Ovary (tissue), 3 donors: ENCODE results near the gene ZSCAN22.

Experiments
- EP300 ChIP-seq: sonication (generic); formaldehyde crosslinking; IDR thresholded peaks from one replicate; pipeline ENCODE4 v1.6.1; 2017; ENCODE audit warnings: antibody characterized with exemption
- POLR2A ChIP-seq: fragments of 450-650 bp; IDR thresholded peaks from one replicate; pipeline ENCODE4 v1.6.1; 2017; ENCODE audit warnings: antibody characterized with exemption, mild to moderate bottlenecking, moderate library complexity
- TF ChIP-seq, protein P1 (sequence below), 3 donors: fragments of 450-650 bp in 2 of 3; fragments of 200-600 bp in 1 of 3; IDR thresholded peaks; one replicate each; pipeline versions ENCODE4 v1.5.1 to v1.8.0; 2016 to 2022; ENCODE audit warnings: antibody characterized with exemption in 3 of 3, mild to moderate bottlenecking in 1 of 3
- donor health status: DM: no; HTN: no; CAD: no.

DNA sequence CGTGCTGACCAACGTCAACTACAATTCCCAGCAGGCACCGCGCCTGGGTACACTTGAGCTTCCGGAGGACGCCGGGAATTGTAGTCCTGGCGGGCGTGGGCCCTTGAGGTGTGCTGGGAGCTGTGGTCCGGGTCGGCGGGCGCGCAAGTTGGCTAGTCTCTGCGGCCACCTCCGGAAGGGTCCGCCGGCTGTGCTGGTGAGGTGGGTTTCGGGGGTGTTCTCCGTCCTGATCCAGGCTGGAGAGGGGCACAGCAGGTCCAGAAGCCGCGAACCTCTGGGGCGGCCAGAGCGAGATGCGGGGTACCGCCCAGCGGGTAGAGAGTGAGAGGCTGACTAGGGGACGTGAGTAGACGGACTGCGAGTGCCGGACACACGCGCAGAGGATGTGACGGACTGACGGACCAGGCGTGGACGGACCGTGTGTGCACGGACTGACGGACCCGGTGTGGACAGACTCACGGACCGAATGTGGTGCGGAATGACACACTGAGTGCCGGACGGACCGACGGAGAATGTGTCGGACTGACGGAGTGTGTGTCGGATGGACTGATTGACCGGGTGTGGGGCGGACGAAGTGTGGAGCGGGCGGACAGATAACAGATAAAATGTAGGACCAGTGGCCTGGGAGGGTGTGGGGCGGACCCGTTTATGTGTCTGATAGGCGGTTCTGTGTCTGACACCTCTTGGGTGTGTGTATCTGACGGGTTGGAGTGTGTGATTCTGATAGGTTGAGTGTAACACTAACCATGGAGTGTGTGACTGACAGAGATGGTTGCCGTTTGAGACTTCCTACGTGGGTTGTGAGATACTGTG, at the start of gene ZSCAN22:
- no peak for TF ChIP-seq EP300
- peak; percentile 56 for TF ChIP-seq POLR2A
- TF ChIP-seq, protein P1, sequence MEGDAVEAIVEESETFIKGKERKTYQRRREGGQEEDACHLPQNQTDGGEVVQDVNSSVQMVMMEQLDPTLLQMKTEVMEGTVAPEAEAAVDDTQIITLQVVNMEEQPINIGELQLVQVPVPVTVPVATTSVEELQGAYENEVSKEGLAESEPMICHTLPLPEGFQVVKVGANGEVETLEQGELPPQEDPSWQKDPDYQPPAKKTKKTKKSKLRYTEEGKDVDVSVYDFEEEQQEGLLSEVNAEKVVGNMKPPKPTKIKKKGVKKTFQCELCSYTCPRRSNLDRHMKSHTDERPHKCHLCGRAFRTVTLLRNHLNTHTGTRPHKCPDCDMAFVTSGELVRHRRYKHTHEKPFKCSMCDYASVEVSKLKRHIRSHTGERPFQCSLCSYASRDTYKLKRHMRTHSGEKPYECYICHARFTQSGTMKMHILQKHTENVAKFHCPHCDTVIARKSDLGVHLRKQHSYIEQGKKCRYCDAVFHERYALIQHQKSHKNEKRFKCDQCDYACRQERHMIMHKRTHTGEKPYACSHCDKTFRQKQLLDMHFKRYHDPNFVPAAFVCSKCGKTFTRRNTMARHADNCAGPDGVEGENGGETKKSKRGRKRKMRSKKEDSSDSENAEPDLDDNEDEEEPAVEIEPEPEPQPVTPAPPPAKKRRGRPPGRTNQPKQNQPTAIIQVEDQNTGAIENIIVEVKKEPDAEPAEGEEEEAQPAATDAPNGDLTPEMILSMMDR (IDR thresholded peaks at IDR 0.05), result no peak
